Measurements from ENCODE around the gene TBX15.

DNA sequence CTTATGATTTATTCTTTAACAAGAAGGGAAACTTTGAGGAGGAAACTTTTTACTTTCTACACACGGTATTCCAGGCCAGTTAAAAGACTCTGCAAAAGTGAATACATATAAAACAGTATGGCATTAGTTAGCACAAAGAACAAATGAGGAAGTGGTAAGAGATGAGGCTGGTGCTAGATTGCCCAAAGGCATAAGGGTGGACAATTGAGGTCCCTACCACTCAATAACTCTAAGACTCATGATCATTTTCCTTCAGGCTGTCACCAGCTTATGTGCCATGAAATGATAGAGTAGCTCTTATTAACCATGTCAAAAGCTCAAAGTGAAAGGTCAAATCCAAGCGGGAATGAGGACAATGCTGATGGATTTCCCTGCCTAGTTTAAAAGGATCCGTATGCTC, 124.5 kb downstream of the TBX15 start:
- TF ChIP-seq LEF1 (IDR thresholded peaks at IDR 0.05; ENCODE audit: borderline replicate concordance): no peak
- TF ChIP-seq BHLHE40 (IDR thresholded peaks at IDR 0.05; ENCODE audit: borderline replicate concordance): no peak
- no peak for TF ChIP-seq SUZ12 (IDR thresholded peaks at IDR 0.05)
- TF ChIP-seq TARDBP (IDR thresholded peaks at IDR 0.05): no peak
- no peak for TF ChIP-seq FOXM1 (IDR thresholded peaks at IDR 0.05; ENCODE audit: borderline replicate concordance)
- TF ChIP-seq NFRKB (IDR thresholded peaks at IDR 0.05): no peak
